Spleen (tissue), 7 donors: ENCODE data around the gene AP4E1.

Source experiments
- POLR2A ChIP-seq, 3 donors: fragments of 450-650 bp; IDR thresholded peaks; one replicate each; pipeline ENCODE4 v1.5.1; 2017; ENCODE audit warnings: antibody characterized with exemption in 3 of 3, mild to moderate bottlenecking in 1 of 3
- POLR2AphosphoS5 ChIP-seq, 3 donors: sonication (generic); formaldehyde crosslinking; IDR thresholded peaks; one replicate each; pipeline ENCODE4 v1.5.1; 2017; ENCODE audit warnings: antibody characterized with exemption in 3 of 3
- TF ChIP-seq, protein P1 (sequence below), 11 experiments: fragments of 200-600 bp in 7 of 11; fragments of 450-650 bp in 4 of 11; sonication (generic) in 4 of 11; IDR thresholded peaks in 8 of 11; conservative IDR thresholded peaks in 3 of 11; 1 replicate in 7 of 11; 2 replicates in 4 of 11; pipeline versions ENCODE4 v1.4.0 to v1.8.0; 2016 to 2021; ENCODE audit warnings: antibody characterized with exemption in 11 of 11, inconsistent platforms in 4 of 11, mild to moderate bottlenecking in 1 of 11
- donor health status: DM: no; HTN: no; CAD: no; lungs with moderate emphysema.
- donor health status: DM: no; HTN: no; CAD: no.
- donor health status: DM: no; HTN: no; CAD: no.

DNA sequence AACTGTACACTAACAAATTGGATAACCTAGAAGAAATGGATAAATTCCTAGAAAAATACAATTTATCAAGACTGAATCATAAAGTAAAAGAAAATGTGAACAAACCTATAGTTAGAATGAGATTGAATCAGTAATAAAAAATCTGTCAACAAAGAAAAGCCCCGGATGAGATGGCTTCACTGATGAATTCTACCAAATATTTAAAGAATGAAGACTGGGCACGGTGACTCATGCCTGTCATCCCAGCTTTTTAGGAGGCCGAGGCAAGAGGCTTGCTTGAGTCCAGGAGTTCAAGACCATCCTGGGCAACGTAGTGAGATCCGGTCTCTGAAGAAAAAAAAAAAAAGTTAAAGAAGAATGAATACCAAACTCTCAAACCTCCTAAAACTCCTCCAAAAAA is 17.7 kb upstream of the AP4E1 start:
- TF ChIP-seq, protein P1, sequence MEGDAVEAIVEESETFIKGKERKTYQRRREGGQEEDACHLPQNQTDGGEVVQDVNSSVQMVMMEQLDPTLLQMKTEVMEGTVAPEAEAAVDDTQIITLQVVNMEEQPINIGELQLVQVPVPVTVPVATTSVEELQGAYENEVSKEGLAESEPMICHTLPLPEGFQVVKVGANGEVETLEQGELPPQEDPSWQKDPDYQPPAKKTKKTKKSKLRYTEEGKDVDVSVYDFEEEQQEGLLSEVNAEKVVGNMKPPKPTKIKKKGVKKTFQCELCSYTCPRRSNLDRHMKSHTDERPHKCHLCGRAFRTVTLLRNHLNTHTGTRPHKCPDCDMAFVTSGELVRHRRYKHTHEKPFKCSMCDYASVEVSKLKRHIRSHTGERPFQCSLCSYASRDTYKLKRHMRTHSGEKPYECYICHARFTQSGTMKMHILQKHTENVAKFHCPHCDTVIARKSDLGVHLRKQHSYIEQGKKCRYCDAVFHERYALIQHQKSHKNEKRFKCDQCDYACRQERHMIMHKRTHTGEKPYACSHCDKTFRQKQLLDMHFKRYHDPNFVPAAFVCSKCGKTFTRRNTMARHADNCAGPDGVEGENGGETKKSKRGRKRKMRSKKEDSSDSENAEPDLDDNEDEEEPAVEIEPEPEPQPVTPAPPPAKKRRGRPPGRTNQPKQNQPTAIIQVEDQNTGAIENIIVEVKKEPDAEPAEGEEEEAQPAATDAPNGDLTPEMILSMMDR (IDR thresholded peaks at IDR 0.05 in 8 of 11, conservative IDR thresholded peaks at IDR 0.05 in 3 of 11): no peak
- TF ChIP-seq POLR2A (IDR thresholded peaks at IDR 0.05) (no peak), POLR2AphosphoS5 (IDR thresholded peaks at IDR 0.05) (no peak)
